ENCODE measurements around the gene SH3GL1.

The SH3GL1 gene

GRCh38 chr19:4375164-4376027, 25.0 kb downstream of the SH3GL1 start:
- DNase-seq (ENCODE audit: low read depth) = no peak

- DNase-seq (ENCODE audit: low read depth) = no peak
Observed at GRCh38 chr19:4374498-4375163, 25.7 kb downstream of the SH3GL1 start.

DNA sequence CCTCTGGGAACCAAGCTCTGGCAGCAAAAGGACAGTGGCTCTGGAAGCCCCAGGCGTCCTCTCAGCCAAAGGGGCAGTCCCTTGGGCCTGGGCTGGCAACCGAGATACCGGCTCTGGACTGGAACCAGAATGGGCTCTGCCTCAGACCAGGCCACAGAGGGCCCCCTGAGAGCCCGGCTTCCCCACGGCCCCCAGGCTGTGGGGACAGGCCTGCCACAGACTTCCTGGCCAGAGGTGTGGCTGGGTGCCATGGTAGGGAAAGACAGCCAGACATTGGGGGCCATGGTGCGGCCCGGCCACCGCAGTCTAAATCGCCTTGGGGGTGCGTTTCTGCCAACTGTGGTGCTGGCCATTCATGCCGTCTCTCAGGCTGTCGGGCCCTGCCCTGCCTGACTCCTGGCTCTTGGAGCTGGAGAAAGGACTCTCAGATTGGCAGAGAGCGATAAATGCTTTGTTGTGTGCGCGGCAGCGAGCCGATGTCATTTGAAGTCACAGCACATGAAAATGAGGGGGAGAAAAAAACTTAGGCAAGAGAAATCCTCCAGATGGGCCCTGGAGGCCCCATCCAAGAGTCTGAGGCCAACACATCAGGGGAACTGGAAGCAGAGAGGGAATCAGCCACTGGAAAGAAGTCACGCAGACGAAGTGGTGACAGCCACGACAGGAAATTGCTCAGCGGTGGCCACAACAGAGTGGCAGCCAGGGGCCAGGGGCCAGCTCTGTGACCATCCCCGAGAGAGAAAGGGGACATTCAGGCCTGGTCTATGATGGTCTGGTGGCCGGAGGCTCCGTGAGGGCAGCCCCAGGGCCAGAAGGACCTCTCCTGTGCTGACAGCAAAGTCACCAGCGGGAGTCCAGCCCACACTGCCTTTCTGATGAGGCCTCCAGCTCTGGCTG, 26.5 kb downstream of the SH3GL1 start:
- no peak for DNase-seq (ENCODE audit: low read depth)

- DNase-seq (ENCODE audit: low read depth) = no peak
Observed at GRCh38 chr19:4373013-4373367, 27.4 kb downstream of the SH3GL1 start.

GRCh38 chr19:4372165-4373012, 28.0 kb downstream of the SH3GL1 start:
- DNase-seq (ENCODE audit: low read depth) = no peak

- no peak for DNase-seq (ENCODE audit: low read depth)
Observed at GRCh38 chr19:4371247-4372164, 28.8 kb downstream of the SH3GL1 start.

GRCh38 chr19:4370418-4371041, 29.8 kb downstream of the SH3GL1 start:
- no peak for DNase-seq (ENCODE audit: low read depth)

GRCh38 chr19:4369888-4370260, 30.5 kb downstream of the SH3GL1 start:
- DNase-seq (ENCODE audit: low read depth) = peak; percentile 40

DNA sequence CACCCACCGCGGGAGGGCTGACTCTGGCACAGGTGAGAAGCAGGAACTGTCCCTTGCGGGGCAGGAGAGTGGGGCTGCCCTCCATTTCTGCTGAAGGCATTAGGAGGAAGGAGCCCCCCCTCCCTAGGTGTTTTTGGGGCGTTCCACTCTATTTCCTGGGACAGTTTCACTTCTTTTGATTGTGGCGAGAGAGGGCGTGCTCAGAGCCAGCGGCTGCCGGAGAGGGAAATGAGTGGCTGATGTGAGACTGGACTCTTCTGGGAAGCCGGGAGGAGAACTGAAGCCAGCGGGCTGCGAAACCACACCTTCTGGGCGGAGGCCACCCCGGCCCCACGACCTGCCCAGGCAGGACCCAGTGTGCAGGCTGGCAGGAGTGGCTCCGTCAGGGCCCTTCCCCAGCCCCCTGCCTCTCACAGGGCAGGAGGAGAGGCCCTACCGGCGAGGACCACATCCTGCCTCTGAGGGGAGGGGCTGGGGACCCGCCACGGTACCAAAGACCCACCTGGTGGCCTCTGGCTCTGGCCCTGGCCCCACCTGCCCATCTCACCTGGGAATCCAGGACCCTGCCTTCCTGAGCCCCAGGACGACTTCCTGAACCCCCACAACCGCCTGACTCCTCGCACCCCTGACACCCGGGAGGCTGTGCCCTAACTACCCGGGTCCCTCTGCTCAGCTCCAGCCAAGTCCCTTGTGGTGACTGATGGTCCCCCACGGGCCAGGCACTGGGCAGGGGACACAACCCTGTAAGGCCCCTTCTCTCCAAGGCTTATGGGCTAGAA, 31.0 kb downstream of the SH3GL1 start:
- peak; percentile 29 for DNase-seq (ENCODE audit: low read depth)

DNA sequence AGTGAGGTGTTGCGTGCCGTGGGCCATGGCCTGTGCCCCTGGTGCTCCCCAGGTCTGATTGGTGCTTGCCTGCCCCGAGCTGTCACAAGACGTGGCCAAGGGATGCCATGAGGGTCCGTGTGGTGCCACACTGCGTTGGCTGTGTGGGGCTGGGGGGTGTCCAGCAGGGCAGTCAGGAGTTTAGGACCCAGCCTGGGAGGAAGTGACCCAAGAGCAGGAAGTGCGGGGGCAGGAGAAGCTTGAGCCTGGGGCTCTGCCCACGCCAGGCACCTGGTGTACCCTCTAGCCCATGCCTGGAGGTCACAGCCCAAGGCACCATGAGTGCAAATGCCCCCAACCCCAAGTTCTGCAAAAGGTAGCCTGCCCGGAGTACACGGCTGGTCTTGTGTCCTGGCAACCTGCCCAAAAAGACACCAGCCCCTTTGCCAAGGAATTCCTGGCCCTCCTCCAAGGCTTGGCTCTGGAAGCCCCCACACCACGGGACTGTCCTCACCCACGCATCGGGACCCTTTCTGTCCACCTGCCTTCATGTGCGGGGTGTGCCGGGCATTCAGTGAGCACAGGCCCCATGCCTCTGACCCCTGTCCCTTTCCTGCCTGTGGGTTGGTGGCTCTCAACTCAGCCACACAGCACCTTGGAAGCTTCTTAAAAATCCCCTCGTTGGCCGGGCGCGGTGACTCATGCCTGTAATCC, 32.1 kb downstream of the SH3GL1 start:
- DNase-seq (ENCODE audit: low read depth) = no peak

GRCh38 chr19:4367781-4368127, 32.6 kb downstream of the SH3GL1 start:
- DNase-seq (ENCODE audit: low read depth) = no peak

- no peak for DNase-seq (ENCODE audit: low read depth)
Observed at GRCh38 chr19:4367336-4367723, 33.0 kb downstream of the SH3GL1 start.

DNA sequence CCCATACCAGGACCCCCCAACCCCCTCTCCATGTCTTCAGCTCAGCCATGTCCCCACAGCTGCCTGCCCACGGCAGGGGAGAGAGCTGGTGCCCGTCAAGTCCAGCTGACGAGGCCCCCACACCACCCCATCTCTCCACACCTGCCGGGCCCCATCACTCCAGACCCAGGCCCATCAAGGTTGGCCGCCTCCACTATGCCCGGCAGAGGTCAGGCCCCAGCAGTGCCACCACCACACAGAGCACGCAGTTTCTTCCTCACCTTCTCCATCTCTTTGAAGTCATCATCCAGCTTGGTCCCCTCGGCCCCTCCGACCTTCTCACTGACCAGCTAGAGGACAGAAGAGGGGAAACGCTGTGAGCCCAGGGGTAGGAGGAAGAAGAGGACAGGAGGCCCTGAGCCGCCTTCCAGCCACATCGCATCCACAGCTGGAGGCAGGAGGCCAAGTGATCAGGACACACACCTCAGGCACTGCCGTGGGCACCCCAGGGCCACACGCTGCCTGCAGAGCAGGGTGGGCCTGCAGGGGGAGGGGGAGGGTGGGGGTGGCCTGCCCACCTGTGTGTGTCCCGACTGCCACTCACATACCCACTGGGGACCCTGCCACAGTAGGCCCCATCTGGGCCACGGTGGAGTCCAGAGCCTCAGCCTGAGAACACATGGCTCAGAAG, 33.5 kb downstream of the SH3GL1 start:
- DNase-seq (ENCODE audit: low read depth) = no peak

GRCh38 chr19:4365791-4366665, 34.3 kb downstream of the SH3GL1 start:
- no peak for DNase-seq (ENCODE audit: low read depth)

DNA sequence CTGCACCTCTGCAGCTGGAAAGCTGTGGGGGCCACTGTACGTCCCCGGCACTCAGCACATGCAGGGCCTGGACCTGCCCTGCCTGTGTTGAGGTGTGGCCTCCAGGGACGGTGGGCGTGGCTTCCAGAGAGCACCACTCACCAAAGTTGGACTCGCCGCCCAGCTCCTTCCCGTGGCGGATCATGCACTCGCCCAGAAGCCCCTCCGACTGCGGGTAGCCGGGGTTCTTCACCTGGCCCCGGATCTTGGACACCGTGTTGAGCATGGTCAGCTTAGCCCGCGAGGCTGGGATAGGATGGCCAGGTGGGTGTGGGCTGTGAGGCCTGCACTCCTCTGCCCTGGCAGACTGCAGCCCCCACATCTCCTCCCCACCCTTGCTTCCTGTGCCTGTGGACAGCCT, 35.0 kb downstream of the SH3GL1 start:
- DNase-seq (ENCODE audit: low read depth) = no peak

GRCh38 chr19:4363571-4364304, 36.6 kb downstream of the SH3GL1 start:
- DNase-seq (ENCODE audit: low read depth) = no peak

All from stimulated activated CD8-positive, alpha-beta memory T cell treated with anti-CD3 and anti-CD28 coated beads, Interleukin-15, amount 100 ng/mL, for 24 hours (primary cell).